Femur (tissue), 1 donor: ENCODE data around the gene ZFP3.
"Not testable (repeated sequence)": the region's sequence is repeated elsewhere in the genome, so short reads cannot be mapped to it uniquely, and the experiment has no call there.

Experiments
- DNase-seq: peaks from one replicate; pipeline ENCODE4 v3.0.0-alpha.2; 2017

Gene ZFP3

GRCh38 chr17:5080591-5080990 is 2.3 kb downstream of the ZFP3 start:
- DNase-seq: no peak

GRCh38 chr17:5092218-5093010 is 14.1 kb downstream of the ZFP3 start:
- no peak for DNase-seq

GRCh38 chr17:5096731-5097100 is 18.4 kb downstream of the ZFP3 start:
- DNase-seq: no peak

GRCh38 chr17:5097101-5097834 is 19.0 kb downstream of the ZFP3 start:
- DNase-seq: peak; percentile 83

- no peak for DNase-seq
Observed at GRCh38 chr17:5099271-5099670, 21.0 kb downstream of the ZFP3 start.

GRCh38 chr17:5100832-5101231 is 22.6 kb downstream of the ZFP3 start:
- DNase-seq: no peak

- DNase-seq: no peak
Observed at GRCh38 chr17:5110816-5111215, 32.5 kb downstream of the ZFP3 start.

- peak; percentile 95 for DNase-seq
Observed at GRCh38 chr17:5111402-5112204, 33.3 kb downstream of the ZFP3 start, which contains the start of gene ZNF232. TSS of gene ZNF232 (minus strand) at chr17:5111878. CDS start at chr17:5111822, 56 bp downstream.

GRCh38 chr17:5115673-5116651 is 37.7 kb downstream of the ZFP3 start, which contains the start of gene USP6:
TSS of gene USP6 (plus strand) at chr17:5116032. CDS start at chr17:5130368, 14,336 bp downstream.
- no peak for DNase-seq

- DNase-seq: no peak
Observed at GRCh38 chr17:5118219-5118618, 40.0 kb downstream of the ZFP3 start.

- no peak for DNase-seq
Observed at GRCh38 chr17:5120036-5120435, 41.8 kb downstream of the ZFP3 start.

- peak; percentile 34 for DNase-seq
Observed at GRCh38 chr17:5120436-5121185, 42.3 kb downstream of the ZFP3 start.

GRCh38 chr17:5121186-5121841 is 43.0 kb downstream of the ZFP3 start:
- DNase-seq: no peak

- not testable (repeated sequence) for DNase-seq
Observed at GRCh38 chr17:5122056-5122455, 43.8 kb downstream of the ZFP3 start.

GRCh38 chr17:5122586-5123342 is 44.5 kb downstream of the ZFP3 start:
- DNase-seq: peak; percentile 60

- DNase-seq: no peak
Observed at GRCh38 chr17:5123343-5124124, 45.3 kb downstream of the ZFP3 start.

- DNase-seq: not testable (repeated sequence)
Observed at GRCh38 chr17:5124125-5124760, 46.0 kb downstream of the ZFP3 start.

- DNase-seq: not testable (repeated sequence)
Observed at GRCh38 chr17:5124896-5125295, 46.6 kb downstream of the ZFP3 start.
